AG09319 (cell line): ENCODE results near the gene CHST9.

Experiments
- DNase-seq: peaks from one replicate; pipeline ENCODE4 v3.0.0-alpha.2; 2010; ENCODE audit warnings: low read depth; ENCODE audit errors: extremely low read depth
- TF ChIP-seq, protein P1 (sequence below): IDR thresholded peaks from 2 replicates; pipeline ENCODE4 v1.5.1; 2011; ENCODE audit warnings: low read depth, mild to moderate bottlenecking, inconsistent platforms, low read length, moderate library complexity

CHST9 gene

DNA sequence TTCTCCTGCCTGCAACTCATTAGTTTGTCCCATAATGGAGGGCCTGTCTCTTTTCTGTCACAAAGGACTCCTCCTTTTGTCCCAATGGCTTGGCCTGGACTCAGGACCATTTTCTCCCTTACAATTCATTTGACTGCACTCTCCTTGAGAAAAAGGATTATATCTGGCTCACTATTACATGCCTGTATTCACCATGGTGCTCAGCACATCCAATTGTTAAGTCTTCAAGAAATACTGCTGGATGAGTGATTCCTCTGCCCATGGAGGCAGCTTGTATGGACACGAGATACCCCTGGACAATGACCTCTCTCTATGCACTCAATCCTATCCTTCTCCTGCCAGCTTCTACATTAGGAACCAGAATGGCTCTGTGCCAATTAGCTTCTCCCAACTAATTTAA, 47.0 kb downstream of the CHST9 start:
- DNase-seq = no peak

DNA sequence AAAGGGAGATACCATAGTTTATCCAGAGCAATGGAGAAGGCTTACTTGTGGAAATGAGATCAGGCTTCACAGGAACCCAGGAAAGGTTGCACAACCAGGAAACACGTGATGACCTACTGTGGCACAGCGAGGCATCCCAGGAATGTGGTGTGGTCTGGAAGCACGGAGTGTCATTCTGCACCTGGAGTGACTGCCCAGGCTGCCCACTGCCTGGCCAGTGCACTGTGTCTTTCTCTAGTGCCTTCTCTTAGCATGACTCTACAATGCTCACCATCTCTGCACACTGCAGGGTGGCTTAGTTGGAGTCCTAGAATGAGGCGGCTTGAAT, 48.9 kb downstream of the CHST9 start:
- DNase-seq = no peak
- TF ChIP-seq, protein P1, sequence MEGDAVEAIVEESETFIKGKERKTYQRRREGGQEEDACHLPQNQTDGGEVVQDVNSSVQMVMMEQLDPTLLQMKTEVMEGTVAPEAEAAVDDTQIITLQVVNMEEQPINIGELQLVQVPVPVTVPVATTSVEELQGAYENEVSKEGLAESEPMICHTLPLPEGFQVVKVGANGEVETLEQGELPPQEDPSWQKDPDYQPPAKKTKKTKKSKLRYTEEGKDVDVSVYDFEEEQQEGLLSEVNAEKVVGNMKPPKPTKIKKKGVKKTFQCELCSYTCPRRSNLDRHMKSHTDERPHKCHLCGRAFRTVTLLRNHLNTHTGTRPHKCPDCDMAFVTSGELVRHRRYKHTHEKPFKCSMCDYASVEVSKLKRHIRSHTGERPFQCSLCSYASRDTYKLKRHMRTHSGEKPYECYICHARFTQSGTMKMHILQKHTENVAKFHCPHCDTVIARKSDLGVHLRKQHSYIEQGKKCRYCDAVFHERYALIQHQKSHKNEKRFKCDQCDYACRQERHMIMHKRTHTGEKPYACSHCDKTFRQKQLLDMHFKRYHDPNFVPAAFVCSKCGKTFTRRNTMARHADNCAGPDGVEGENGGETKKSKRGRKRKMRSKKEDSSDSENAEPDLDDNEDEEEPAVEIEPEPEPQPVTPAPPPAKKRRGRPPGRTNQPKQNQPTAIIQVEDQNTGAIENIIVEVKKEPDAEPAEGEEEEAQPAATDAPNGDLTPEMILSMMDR = no peak

More for the DNA sequence above, 47.0 kb downstream of the CHST9 start:
- TF ChIP-seq, protein P1 = no peak

GRCh38 chr18:27135504-27136207, 49.5 kb downstream of the CHST9 start:
- TF ChIP-seq, protein P1 = no peak

GRCh38 chr18:27130065-27130630, 55.0 kb downstream of the CHST9 start:
- TF ChIP-seq, protein P1 = no peak
- DNase-seq = no peak

More at GRCh38 chr18:27135504-27136207, 49.5 kb downstream of the CHST9 start:
- DNase-seq = no peak

DNA sequence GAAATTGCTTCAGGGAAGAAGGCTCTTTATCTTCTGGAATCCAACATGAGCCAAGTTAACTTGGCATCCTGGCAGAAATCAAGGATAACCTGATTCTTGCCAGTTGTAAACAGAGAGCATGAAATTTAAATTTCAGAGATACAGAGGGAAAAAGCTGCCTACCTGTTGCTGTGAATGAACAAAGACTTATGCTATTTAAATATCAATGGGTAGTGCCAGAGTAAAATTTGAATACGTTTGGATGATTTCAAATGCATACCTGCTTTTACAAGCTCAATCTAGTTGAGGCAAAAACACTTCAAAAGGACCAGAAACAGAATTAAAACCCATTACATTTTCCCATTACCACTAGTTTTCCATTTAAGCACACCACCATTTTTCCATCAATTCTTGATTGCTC, 60.9 kb downstream of the CHST9 start:
- DNase-seq = no peak
- TF ChIP-seq, protein P1 = no peak

- TF ChIP-seq, protein P1 = no peak
- no peak for DNase-seq
Observed at GRCh38 chr18:27121108-27121507, 64.0 kb downstream of the CHST9 start.

- DNase-seq = no peak
- TF ChIP-seq, protein P1 = no peak
Observed at GRCh38 chr18:27120246-27120645, 64.9 kb downstream of the CHST9 start.
